K562 (cell line): ENCODE data around the gene DYNC1H1.

Source experiments
- ATF3 ChIP-seq, 2 experiments: fragments of 450-650 bp in 1 of 2; sonication (generic) in 1 of 2; formaldehyde crosslinking in 1 of 2; IDR thresholded peaks in 1 of 2; conservative IDR thresholded peaks in 1 of 2; 2 replicates each; pipeline versions ENCODE4 v1.6.1 to v1.8.1; 2016 to 2023; ENCODE audit warnings: mild to moderate bottlenecking in 2 of 2, moderate library complexity in 2 of 2, inconsistent platforms in 1 of 2, missing genetic modification reagents in 1 of 2
- BHLHE40 ChIP-seq: IDR thresholded peaks from 2 replicates; pipeline ENCODE4 v1.6.1; 2011; ENCODE audit warnings: low read length, improper control_type of control experiment
- CTBP1 ChIP-seq: fragments of 450-650 bp; IDR thresholded peaks from 2 replicates; pipeline ENCODE4 v1.6.1; 2016; ENCODE audit warnings: borderline replicate concordance
- EP300 ChIP-seq: IDR thresholded peaks from 2 replicates; pipeline ENCODE4 v1.6.1; 2012; ENCODE audit warnings: low read length, improper control_type of control experiment
- ETS2 ChIP-seq: IDR thresholded peaks from 2 replicates; pipeline ENCODE4 v1.6.1; 2016; ENCODE audit warnings: borderline replicate concordance, missing genetic modification characterization, mild to moderate bottlenecking, moderate library complexity, missing compliant biosample characterization; ENCODE audit not compliant: poor library complexity, severe bottlenecking
- FOXJ3 ChIP-seq: sonication (generic); formaldehyde crosslinking; IDR thresholded peaks from 2 replicates; pipeline ENCODE4 v1.4.0; 2020; ENCODE audit warnings: mild to moderate bottlenecking, missing genetic modification reagents
- MTA2 ChIP-seq: fragments of 450-650 bp; IDR thresholded peaks from 2 replicates; pipeline ENCODE4 v1.6.1; 2016; ENCODE audit warnings: low read depth
- NFYB ChIP-seq: IDR thresholded peaks from 2 replicates; pipeline ENCODE4 v1.6.1; 2011; ENCODE audit warnings: mild to moderate bottlenecking, moderate library complexity; ENCODE audit not compliant: insufficient read length; ENCODE audit errors: extremely low read depth
- NR3C1 ChIP-seq: sonication (generic); formaldehyde crosslinking; IDR thresholded peaks from 2 replicates; pipeline ENCODE4 v1.8.1; 2022; ENCODE audit warnings: missing genetic modification reagents
- PHF8 ChIP-seq: fragments of 200-600 bp; sonication (generic); IDR thresholded peaks from 2 replicates; pipeline ENCODE4 v1.6.1; 2012; ENCODE audit warnings: mixed run types, mild to moderate bottlenecking, inconsistent platforms, low read length, moderate library complexity, borderline replicate concordance
- PPARD ChIP-seq: fragments of 250-450 bp; sonication (Bioruptor Pico); IDR thresholded peaks from 2 replicates; pipeline ENCODE4 v1.8.0; 2022; ENCODE audit warnings: inconsistent platforms, mild to moderate bottlenecking, moderate library complexity
- TFAP4 ChIP-seq: sonication (generic); formaldehyde crosslinking; IDR thresholded peaks from 2 replicates; pipeline ENCODE4 v1.8.0; 2022; ENCODE audit warnings: missing genetic modification reagents, mild to moderate bottlenecking, moderate library complexity, borderline replicate concordance
- TF ChIP-seq, protein P1 (sequence below), 2 experiments: fragments of 450-650 bp; formaldehyde crosslinking in 1 of 2; IDR thresholded peaks; 2 replicates each; pipeline versions ENCODE4 v1.4.0 to v1.6.1; 2014 to 2020; ENCODE audit warnings: mild to moderate bottlenecking in 2 of 2, borderline replicate concordance in 1 of 2, low read depth in 1 of 2
- TF ChIP-seq, protein P2 (sequence below): fragments of 450-650 bp; formaldehyde crosslinking; IDR thresholded peaks from 2 replicates; pipeline ENCODE4 v1.4.0; 2022; ENCODE audit warnings: missing genetic modification characterization

GRCh38 chr14:101957406-101958234 lies 6.8 kb upstream of the DYNC1H1 start:
- TF ChIP-seq CTBP1 (no peak), TFAP4 (CRISPR knock-in tag) (no peak), EP300 (no peak), ATF3 (IDR thresholded peaks at IDR 0.05) (no peak), ATF3 (CRISPR knock-in tag; conservative IDR thresholded peaks at IDR 0.05) (no peak), MTA2 (no peak), ETS2 (tag) (no peak), NR3C1 (CRISPR knock-in tag) (no peak), PHF8 (no peak), BHLHE40 (no peak), PPARD (CRISPR knock-in tag) (no peak), FOXJ3 (CRISPR knock-in tag) (no peak), NFYB (no peak)
- TF ChIP-seq, protein P1, sequence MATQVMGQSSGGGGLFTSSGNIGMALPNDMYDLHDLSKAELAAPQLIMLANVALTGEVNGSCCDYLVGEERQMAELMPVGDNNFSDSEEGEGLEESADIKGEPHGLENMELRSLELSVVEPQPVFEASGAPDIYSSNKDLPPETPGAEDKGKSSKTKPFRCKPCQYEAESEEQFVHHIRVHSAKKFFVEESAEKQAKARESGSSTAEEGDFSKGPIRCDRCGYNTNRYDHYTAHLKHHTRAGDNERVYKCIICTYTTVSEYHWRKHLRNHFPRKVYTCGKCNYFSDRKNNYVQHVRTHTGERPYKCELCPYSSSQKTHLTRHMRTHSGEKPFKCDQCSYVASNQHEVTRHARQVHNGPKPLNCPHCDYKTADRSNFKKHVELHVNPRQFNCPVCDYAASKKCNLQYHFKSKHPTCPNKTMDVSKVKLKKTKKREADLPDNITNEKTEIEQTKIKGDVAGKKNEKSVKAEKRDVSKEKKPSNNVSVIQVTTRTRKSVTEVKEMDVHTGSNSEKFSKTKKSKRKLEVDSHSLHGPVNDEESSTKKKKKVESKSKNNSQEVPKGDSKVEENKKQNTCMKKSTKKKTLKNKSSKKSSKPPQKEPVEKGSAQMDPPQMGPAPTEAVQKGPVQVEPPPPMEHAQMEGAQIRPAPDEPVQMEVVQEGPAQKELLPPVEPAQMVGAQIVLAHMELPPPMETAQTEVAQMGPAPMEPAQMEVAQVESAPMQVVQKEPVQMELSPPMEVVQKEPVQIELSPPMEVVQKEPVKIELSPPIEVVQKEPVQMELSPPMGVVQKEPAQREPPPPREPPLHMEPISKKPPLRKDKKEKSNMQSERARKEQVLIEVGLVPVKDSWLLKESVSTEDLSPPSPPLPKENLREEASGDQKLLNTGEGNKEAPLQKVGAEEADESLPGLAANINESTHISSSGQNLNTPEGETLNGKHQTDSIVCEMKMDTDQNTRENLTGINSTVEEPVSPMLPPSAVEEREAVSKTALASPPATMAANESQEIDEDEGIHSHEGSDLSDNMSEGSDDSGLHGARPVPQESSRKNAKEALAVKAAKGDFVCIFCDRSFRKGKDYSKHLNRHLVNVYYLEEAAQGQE (IDR thresholded peaks at IDR 0.05; ENCODE audit: borderline replicate concordance) = no peak
- TF ChIP-seq, protein P1 (CRISPR knock-in tag; IDR thresholded peaks at IDR 0.05; ENCODE audit: low read depth) = no peak
- TF ChIP-seq, protein P2, sequence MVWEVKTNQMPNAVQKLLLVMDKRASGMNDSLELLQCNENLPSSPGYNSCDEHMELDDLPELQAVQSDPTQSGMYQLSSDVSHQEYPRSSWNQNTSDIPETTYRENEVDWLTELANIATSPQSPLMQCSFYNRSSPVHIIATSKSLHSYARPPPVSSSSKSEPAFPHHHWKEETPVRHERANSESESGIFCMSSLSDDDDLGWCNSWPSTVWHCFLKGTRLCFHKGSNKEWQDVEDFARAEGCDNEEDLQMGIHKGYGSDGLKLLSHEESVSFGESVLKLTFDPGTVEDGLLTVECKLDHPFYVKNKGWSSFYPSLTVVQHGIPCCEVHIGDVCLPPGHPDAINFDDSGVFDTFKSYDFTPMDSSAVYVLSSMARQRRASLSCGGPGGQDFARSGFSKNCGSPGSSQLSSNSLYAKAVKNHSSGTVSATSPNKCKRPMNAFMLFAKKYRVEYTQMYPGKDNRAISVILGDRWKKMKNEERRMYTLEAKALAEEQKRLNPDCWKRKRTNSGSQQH = no peak
